SK-N-SH treated with all-trans-retinoic acid at 6 μM for 48 hours (cell line): Measurements from ENCODE around the gene NSMF.

Experiments
- ATAC-seq: fragments of 200-7000 bp; cut with Tn5 transposase; 3 replicates; pipeline ENCODE4 v1.9.1; 2020; ENCODE audit warnings: mild to moderate bottlenecking, moderate library complexity
- ARNTL ChIP-seq: fragments of 450-650 bp; formaldehyde crosslinking; IDR thresholded peaks from 2 replicates; pipeline ENCODE4 v1.5.0; 2020; ENCODE audit warnings: low read depth, mild to moderate bottlenecking, moderate library complexity, borderline replicate concordance
- CSDC2 ChIP-seq: fragments of 250-450 bp; sonication (Bioruptor Pico); IDR thresholded peaks from 2 replicates; pipeline ENCODE4 v1.5.0; 2020; ENCODE audit warnings: mild to moderate bottlenecking, moderate library complexity
- ESRRG ChIP-seq: fragments of 250-450 bp; sonication (Bioruptor Pico); IDR thresholded peaks from 2 replicates; pipeline ENCODE4 v1.6.1; 2021; ENCODE audit warnings: mild to moderate bottlenecking
- GLIS3 ChIP-seq: fragments of 250-450 bp; sonication (Bioruptor Pico); IDR thresholded peaks from 2 replicates; pipeline ENCODE4 v1.5.0; 2020; ENCODE audit warnings: mild to moderate bottlenecking, moderate library complexity
- ISL1 ChIP-seq: fragments of 250-450 bp; sonication (Bioruptor Pico); IDR thresholded peaks from 2 replicates; pipeline ENCODE4 v2.1.2; 2022; ENCODE audit warnings: mild to moderate bottlenecking, moderate library complexity
- OSR1 ChIP-seq: fragments of 250-450 bp; sonication (Bioruptor Pico); IDR thresholded peaks from 2 replicates; pipeline ENCODE4 v1.8.0; 2022; ENCODE audit warnings: moderate library complexity, mild to moderate bottlenecking, inconsistent platforms
- PPARA ChIP-seq: fragments of 250-450 bp; sonication (Bioruptor Pico); IDR thresholded peaks from 2 replicates; pipeline ENCODE4 v1.5.0; 2020; ENCODE audit warnings: mild to moderate bottlenecking, borderline replicate concordance
- RARB ChIP-seq: fragments of 250-450 bp; sonication (Bioruptor Pico); IDR thresholded peaks from 2 replicates; pipeline ENCODE4 v1.8.0; 2021; ENCODE audit warnings: mild to moderate bottlenecking, moderate library complexity
- SNAI2 ChIP-seq: fragments of 250-450 bp; sonication (Bioruptor Pico); IDR thresholded peaks from 2 replicates; pipeline ENCODE4 v1.5.0; 2020; ENCODE audit warnings: mild to moderate bottlenecking, moderate library complexity
- TCF4 ChIP-seq: fragments of 250-450 bp; sonication (Bioruptor Pico); IDR thresholded peaks from 2 replicates; pipeline ENCODE4 v1.8.0; 2021; ENCODE audit warnings: mild to moderate bottlenecking, moderate library complexity, borderline replicate concordance
- TOX ChIP-seq: fragments of 250-450 bp; sonication (Bioruptor Pico); IDR thresholded peaks from 2 replicates; pipeline ENCODE4 v1.8.0; 2021; ENCODE audit warnings: mild to moderate bottlenecking, moderate library complexity, borderline replicate concordance
- ZC3H10 ChIP-seq: fragments of 250-450 bp; sonication (Bioruptor Pico); IDR thresholded peaks from 2 replicates; pipeline ENCODE4 v1.5.1; 2021; ENCODE audit warnings: mild to moderate bottlenecking, moderate library complexity
- ZFP3 ChIP-seq: fragments of 250-450 bp; sonication (Bioruptor Pico); IDR thresholded peaks from 2 replicates; pipeline ENCODE4 v1.5.0; 2020; ENCODE audit warnings: mild to moderate bottlenecking, moderate library complexity
- ZNF565 ChIP-seq: fragments of 450-650 bp; formaldehyde crosslinking; conservative IDR thresholded peaks from 2 replicates; pipeline ENCODE4 v1.5.0; 2020; ENCODE audit warnings: low read depth, mild to moderate bottlenecking, moderate library complexity
- ZNF70 ChIP-seq: fragments of 450-650 bp; formaldehyde crosslinking; IDR thresholded peaks from 2 replicates; pipeline ENCODE4 v1.5.0; 2020; ENCODE audit warnings: mild to moderate bottlenecking, moderate library complexity
- ZNF8 ChIP-seq: fragments of 450-650 bp; formaldehyde crosslinking; IDR thresholded peaks from 2 replicates; pipeline ENCODE4 v1.5.0; 2020; ENCODE audit warnings: mild to moderate bottlenecking, moderate library complexity
- TF ChIP-seq, protein P1 (sequence below): fragments of 250-450 bp; sonication (Bioruptor Pico); IDR thresholded peaks from 2 replicates; pipeline ENCODE4 v1.8.0; 2021; ENCODE audit warnings: low read depth, mild to moderate bottlenecking, moderate library complexity, borderline replicate concordance
- TF ChIP-seq, protein P2 (sequence below): fragments of 250-450 bp; sonication (Bioruptor Pico); IDR thresholded peaks from 2 replicates; pipeline ENCODE4 v1.5.1; 2020; ENCODE audit warnings: low read depth, mild to moderate bottlenecking, moderate library complexity
- TF ChIP-seq, protein P3 (sequence below): fragments of 250-450 bp; sonication (Bioruptor Pico); IDR thresholded peaks from 2 replicates; pipeline ENCODE4 v1.8.0; 2020; ENCODE audit warnings: mild to moderate bottlenecking, moderate library complexity, borderline replicate concordance
- TF ChIP-seq, protein P4 (sequence below): fragments of 250-450 bp; sonication (Bioruptor Pico); IDR thresholded peaks from 2 replicates; pipeline ENCODE4 v1.5.0; 2020; ENCODE audit warnings: mild to moderate bottlenecking, moderate library complexity

NSMF gene

DNA sequence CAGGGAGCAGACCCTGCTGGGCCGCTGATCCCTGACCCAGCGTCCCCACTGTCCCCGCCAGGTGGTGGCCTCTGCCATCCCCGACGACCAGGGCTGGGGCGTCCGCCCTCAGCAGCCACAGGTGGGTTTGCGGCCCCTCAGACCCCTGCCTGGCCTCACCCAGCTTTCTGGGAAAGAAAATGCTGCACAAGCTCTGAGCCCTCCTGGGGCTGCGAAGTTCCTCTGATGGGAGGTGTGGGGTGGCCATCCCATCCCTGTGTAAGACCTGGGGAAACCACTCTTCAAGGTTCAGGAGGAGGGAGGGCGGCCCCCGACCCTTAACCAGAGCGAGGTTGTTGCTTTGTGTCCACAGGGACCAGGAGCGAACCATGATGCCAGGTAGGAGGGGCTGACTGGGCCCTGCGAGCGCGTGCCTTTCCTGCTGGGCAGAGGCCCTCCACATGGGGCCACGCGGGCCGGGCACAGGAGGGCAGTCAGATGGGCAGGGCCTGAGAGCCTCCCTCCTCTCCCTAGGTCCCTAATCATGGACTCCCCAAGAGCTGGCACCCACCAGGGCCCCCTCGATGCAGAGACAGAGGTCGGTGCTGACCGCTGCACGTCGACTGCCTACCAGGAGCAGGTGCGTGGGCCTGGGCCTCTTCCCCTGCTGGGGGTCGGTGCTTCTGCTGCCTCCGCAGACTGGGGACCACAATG, 28.3 kb downstream of the NSMF start:
- TF ChIP-seq TOX (CRISPR knock-in tag) = no peak
- TF ChIP-seq, protein P1, sequence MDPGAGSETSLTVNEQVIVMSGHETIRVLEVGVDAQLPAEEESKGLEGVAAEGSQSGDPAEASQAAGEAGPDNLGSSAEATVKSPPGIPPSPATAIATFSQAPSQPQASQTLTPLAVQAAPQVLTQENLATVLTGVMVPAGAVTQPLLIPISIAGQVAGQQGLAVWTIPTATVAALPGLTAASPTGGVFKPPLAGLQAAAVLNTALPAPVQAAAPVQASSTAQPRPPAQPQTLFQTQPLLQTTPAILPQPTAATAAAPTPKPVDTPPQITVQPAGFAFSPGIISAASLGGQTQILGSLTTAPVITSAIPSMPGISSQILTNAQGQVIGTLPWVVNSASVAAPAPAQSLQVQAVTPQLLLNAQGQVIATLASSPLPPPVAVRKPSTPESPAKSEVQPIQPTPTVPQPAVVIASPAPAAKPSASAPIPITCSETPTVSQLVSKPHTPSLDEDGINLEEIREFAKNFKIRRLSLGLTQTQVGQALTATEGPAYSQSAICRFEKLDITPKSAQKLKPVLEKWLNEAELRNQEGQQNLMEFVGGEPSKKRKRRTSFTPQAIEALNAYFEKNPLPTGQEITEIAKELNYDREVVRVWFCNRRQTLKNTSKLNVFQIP (CRISPR knock-in tag) = no peak
- TF ChIP-seq, protein P2, sequence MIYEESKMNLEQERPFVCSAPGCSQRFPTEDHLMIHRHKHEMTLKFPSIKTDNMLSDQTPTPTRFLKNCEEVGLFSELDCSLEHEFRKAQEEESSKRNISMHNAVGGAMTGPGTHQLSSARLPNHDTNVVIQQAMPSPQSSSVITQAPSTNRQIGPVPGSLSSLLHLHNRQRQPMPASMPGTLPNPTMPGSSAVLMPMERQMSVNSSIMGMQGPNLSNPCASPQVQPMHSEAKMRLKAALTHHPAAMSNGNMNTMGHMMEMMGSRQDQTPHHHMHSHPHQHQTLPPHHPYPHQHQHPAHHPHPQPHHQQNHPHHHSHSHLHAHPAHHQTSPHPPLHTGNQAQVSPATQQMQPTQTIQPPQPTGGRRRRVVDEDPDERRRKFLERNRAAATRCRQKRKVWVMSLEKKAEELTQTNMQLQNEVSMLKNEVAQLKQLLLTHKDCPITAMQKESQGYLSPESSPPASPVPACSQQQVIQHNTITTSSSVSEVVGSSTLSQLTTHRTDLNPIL = no peak
- TF ChIP-seq SNAI2 = no peak
- TF ChIP-seq PPARA = no peak
- no peak for TF ChIP-seq TCF4 (CRISPR knock-in tag)
- no peak for TF ChIP-seq ZFP3
- TF ChIP-seq ISL1 (CRISPR knock-in tag) = no peak

DNA sequence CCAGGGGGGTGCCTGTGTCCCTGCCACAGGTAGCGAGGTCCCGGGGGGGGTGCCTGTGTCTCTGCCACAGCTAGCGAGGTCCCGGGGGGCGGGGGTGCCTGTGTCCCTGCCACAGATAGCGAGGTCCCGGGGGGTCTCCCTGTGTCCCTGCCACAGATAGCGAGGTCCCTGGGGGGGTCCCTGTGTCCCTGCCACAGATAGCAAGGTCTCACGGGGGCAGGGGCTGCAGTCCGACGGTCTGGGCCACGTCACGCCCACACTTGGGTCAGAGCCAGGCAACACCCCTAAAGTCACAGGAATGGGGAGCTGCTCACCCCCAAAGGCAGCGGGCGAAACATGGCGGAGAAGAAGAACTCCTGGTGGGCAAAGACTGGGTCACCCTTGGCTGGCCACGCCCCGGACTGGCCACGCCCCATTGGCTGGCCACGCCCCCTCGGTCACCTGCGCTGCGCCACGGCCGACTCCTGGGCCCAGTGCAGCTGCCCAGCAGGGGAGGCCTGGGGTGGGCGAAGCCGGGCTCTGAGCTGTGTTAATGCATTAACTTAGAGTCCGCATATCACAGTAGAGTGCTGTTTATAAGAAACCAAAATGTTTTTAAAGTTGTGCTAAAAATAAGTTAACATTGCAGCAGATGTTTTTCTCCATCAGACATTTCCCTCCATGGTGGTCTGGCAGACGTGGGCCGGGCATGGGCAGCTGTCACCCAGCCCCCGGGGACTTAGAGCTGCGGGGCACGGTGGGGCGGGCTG, 29.0 kb downstream of the NSMF start:
- ATAC-seq = peak; percentile 67
- TF ChIP-seq PPARA = no peak
- TF ChIP-seq ESRRG = no peak
- TF ChIP-seq, all 23 proteins: peak for 0

More for the DNA sequence above, 28.3 kb downstream of the NSMF start:
- no peak for ATAC-seq

DNA sequence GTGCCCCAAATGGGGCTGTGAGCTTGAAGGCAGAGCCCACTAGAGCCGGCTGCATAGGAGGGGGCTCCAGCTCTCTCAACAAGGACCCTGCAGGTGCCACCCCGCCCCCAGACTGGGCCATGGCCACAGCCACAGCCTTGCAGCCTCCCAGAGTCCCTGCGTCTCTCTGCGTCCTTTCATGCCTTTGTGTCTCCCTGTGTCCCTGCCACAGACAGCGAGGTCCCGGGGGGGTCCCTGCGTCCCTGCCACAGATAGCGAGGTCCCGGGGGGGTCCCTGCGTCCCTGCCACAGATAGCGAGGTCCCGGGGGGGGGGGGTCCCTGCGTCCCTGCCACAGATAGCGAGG, 29.6 kb downstream of the NSMF start:
- no peak for ATAC-seq
- TF ChIP-seq ESRRG (no peak), OSR1 (CRISPR knock-in tag) (no peak), CSDC2 (CRISPR knock-in tag) (no peak), ZNF565 (no peak), RARB (CRISPR knock-in tag) (no peak), ZC3H10 (CRISPR knock-in tag) (no peak), ZNF70 (CRISPR knock-in tag) (no peak), ZFP3 (no peak), ZNF8 (CRISPR knock-in tag) (no peak), TCF4 (CRISPR knock-in tag) (no peak), ARNTL (CRISPR knock-in tag) (no peak), SNAI2 (no peak), GLIS3 (CRISPR knock-in tag) (no peak), TOX (CRISPR knock-in tag) (no peak), PPARA (no peak)
- TF ChIP-seq, protein P3, sequence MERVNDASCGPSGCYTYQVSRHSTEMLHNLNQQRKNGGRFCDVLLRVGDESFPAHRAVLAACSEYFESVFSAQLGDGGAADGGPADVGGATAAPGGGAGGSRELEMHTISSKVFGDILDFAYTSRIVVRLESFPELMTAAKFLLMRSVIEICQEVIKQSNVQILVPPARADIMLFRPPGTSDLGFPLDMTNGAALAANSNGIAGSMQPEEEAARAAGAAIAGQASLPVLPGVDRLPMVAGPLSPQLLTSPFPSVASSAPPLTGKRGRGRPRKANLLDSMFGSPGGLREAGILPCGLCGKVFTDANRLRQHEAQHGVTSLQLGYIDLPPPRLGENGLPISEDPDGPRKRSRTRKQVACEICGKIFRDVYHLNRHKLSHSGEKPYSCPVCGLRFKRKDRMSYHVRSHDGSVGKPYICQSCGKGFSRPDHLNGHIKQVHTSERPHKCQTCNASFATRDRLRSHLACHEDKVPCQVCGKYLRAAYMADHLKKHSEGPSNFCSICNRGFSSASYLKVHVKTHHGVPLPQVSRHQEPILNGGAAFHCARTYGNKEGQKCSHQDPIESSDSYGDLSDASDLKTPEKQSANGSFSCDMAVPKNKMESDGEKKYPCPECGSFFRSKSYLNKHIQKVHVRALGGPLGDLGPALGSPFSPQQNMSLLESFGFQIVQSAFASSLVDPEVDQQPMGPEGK (CRISPR knock-in tag) = no peak
- TF ChIP-seq, protein P2 = no peak
- TF ChIP-seq, protein P1 (CRISPR knock-in tag) = no peak
- TF ChIP-seq, protein P4, sequence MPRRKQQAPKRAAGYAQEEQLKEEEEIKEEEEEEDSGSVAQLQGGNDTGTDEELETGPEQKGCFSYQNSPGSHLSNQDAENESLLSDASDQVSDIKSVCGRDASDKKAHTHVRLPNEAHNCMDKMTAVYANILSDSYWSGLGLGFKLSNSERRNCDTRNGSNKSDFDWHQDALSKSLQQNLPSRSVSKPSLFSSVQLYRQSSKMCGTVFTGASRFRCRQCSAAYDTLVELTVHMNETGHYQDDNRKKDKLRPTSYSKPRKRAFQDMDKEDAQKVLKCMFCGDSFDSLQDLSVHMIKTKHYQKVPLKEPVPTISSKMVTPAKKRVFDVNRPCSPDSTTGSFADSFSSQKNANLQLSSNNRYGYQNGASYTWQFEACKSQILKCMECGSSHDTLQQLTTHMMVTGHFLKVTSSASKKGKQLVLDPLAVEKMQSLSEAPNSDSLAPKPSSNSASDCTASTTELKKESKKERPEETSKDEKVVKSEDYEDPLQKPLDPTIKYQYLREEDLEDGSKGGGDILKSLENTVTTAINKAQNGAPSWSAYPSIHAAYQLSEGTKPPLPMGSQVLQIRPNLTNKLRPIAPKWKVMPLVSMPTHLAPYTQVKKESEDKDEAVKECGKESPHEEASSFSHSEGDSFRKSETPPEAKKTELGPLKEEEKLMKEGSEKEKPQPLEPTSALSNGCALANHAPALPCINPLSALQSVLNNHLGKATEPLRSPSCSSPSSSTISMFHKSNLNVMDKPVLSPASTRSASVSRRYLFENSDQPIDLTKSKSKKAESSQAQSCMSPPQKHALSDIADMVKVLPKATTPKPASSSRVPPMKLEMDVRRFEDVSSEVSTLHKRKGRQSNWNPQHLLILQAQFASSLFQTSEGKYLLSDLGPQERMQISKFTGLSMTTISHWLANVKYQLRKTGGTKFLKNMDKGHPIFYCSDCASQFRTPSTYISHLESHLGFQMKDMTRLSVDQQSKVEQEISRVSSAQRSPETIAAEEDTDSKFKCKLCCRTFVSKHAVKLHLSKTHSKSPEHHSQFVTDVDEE (CRISPR knock-in tag) = no peak
